ENCODE data around the gene AKAP13. TPM values are rescaled to one million over a fixed set of nuclear protein-coding genes. Genes with fewer than 3 reads are reported as not detected.
A peak's percentile ranks its signal among the peaks of the same experiment; 100 is the strongest.

The AKAP13 gene
- 100 to 1,000 TPM in 1 of 2 donors, 10 to 100 TPM in 1; 87.3 to 106 TPM for total RNA-seq

DNA sequence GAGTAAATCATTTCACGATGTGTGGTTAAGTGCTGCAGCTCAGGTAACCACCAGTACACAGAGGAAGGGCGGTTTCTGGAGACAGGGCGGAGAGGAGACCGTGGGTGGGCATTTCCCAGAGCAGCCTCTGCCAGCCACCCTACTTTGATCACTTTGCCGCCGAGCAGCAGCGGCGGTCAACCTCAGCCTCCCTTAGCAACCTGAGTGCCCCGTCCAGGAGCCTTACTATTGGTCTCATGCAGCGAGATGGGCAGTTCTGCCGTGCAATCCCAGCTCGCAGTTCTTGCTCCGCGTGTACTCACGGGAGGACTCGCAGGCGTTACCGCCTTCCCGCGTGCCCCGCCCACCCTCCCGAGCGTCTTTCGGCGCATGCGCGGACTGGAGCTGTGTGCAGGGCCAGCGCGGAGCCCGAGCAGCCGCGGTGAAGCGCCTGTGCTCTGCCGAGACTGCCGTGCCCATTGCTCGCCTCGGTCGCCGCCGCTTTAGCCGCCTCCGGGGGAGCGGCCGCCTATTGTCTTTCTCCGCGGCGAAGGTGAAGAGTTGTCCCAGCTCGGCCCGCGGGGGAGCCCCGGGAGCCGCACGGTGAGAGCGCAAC, at the start of gene AKAP13:
TSS of gene AKAP13 (plus strand) at position 387 of the 595 bp plus-strand sequence. CDS start 105,118 bp downstream, outside the sequence.
- intact Hi-C loops (cut with DNase I) = no loop called here
- Histone ChIP-seq H3K36me3 (no peaks in the 10 kb centered on the region), H3K27me3 (no peaks in the 10 kb centered on the region), H3K27ac (peak within 1 kb of the TSS; percentile 94), H3K4me1 (no peaks in the 10 kb centered on the region), H3K9ac (ENCODE audit: low read depth in 2 of 2, low read length in 2 of 2) (peak within 1 kb of the TSS; percentile 78 to 86), H3K9me3 (no peaks in the 10 kb centered on the region), H3K4me3 (peak within 1 kb of the TSS; percentile 78)
- peak; percentile 98 for DNase-seq
- TF ChIP-seq, protein P1, sequence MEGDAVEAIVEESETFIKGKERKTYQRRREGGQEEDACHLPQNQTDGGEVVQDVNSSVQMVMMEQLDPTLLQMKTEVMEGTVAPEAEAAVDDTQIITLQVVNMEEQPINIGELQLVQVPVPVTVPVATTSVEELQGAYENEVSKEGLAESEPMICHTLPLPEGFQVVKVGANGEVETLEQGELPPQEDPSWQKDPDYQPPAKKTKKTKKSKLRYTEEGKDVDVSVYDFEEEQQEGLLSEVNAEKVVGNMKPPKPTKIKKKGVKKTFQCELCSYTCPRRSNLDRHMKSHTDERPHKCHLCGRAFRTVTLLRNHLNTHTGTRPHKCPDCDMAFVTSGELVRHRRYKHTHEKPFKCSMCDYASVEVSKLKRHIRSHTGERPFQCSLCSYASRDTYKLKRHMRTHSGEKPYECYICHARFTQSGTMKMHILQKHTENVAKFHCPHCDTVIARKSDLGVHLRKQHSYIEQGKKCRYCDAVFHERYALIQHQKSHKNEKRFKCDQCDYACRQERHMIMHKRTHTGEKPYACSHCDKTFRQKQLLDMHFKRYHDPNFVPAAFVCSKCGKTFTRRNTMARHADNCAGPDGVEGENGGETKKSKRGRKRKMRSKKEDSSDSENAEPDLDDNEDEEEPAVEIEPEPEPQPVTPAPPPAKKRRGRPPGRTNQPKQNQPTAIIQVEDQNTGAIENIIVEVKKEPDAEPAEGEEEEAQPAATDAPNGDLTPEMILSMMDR (IDR thresholded peaks at IDR 0.05) = no peak

DNA sequence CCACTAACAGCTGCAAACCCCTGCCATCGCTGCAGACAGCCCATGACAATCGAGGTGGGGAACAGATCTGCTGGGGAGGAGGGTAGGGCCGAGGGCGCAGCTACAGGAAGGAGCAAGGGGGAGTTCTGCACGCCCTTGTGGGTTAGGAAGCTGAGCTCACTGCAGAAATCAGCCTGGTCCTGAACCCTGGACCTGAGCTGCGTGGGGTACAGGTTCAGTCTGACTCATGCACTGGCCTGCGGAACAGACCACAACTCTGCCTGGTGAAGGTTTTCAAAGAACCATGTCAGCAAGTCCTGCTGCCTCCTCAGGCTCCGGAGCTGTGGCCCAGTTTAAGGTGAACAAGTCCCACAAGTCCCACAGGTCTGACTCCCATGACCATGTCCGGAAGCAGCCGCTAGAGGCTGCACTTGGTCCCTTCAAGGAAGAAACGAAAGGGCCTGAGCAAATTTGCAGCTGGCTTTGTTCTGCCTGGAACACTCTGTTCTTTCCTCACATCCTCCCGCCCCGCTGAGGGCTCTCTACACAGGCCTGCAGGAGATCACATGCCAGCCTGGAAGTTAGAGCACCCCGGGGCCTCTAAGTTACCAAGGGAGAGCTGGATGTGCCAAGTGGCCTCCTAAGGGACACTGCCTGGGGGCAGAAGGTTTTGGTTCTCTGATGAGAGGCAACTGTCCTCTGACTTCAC, 49.4 kb upstream of the AKAP13 start:
- Histone ChIP-seq H3K9me3 (no peaks in the 10 kb centered on the region), H3K4me1 (peaks cover 3% of the 10 kb centered on the region), H3K4me3 (no peak overlapping the region), H3K27me3 (no peaks in the 10 kb centered on the region), H3K36me3 (no peaks in the 10 kb centered on the region), H3K9ac (ENCODE audit: low read depth in 2 of 2, low read length in 2 of 2) (peak overlapping the region in 1 of 2 donors; percentile 76), H3K27ac (peak overlapping the region; percentile 72)
- DNase-seq = peak; percentile 92
- TF ChIP-seq, protein P1 (IDR thresholded peaks at IDR 0.05) = peak; percentile 66
- intact Hi-C loops (cut with DNase I) = no loop called here

DNA sequence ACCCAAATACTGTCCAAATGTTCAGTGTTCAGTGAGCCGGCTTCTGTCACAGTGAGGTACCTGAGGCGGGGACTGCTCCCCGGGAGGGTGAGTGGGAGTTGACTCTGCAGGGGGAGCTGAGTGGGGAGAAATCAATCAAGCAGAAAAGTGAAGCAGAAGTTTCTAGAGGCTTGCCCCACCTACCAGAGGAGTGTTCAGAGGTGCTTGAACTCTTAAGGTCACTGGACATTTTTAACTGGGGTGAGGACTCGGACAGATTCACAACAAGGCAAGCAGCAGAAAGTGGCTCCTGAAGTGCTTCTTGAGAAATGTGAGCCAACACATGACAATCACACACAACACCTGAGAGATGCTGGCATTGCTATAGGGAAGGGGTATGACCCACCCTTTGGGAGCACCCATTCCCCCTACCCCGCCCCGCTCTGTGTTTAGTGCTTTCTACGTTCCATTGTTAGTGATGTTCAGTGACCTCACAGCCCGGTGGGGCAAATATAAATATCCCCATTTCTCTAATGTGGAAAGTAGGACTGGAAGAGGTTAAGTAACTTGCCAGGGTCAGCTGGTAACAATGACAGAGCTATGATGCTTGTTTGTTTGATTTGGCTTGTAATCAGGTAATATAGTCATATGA, 48.6 kb upstream of the AKAP13 start:
- H3K36me3 ChIP-seq = no peaks in the 10 kb centered on the region
- no peak for DNase-seq

DNA sequence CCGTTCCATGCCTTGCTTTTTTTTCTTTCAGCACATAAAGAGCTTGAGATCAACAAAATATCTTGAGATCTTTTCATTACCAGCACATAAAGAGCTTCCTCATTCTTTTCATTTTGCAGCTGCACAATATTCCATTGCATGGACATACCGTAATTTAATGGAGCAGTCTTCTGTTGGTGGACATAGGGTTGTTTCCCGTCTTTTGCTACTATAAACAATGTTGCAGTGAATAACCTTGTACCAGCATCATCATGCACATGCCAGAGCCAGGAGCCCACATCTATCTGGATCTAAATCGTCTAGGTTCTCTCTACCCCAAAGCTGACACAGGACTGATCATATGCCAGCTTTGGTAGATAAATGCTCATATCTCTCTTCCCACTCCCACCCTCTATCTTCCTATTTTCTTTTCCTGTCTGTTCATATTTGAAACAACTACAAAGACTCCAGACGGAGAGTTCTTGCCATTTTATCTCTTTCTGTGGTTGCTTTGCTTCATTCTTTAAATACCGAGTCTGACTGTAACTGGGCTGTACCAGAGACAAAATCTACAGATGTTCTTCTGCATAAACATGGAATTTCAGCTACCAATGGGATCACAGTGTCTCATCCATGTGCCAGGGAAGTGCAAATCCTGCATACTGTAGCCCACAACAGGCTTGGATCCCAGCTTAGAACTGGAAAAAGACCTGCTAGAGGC, 47.1 kb upstream of the AKAP13 start:
- Histone ChIP-seq H3K4me1 (peaks cover 3% of the 10 kb centered on the region), H3K27ac (no peak overlapping the region), H3K9me3 (no peaks in the 10 kb centered on the region), H3K9ac (ENCODE audit: low read depth in 2 of 2, low read length in 2 of 2) (no peak overlapping the region), H3K36me3 (no peaks in the 10 kb centered on the region), H3K4me3 (no peak overlapping the region), H3K27me3 (no peaks in the 10 kb centered on the region)
- no peak for DNase-seq
- intact Hi-C loops (cut with DNase I) = no loop called here
- TF ChIP-seq, protein P1 (IDR thresholded peaks at IDR 0.05) = no peak

More for the DNA sequence above, 48.6 kb upstream of the AKAP13 start:
- TF ChIP-seq, protein P1 (IDR thresholded peaks at IDR 0.05) = no peak
- H3K4me1 ChIP-seq = peaks cover 3% of the 10 kb centered on the region
- H3K27ac ChIP-seq = peak overlapping the region; percentile 34
- peak overlapping the region in 1 of 2 donors; percentile 30 for H3K9ac ChIP-seq (ENCODE audit: low read depth in 2 of 2, low read length in 2 of 2)
- no peaks in the 10 kb centered on the region for H3K27me3 ChIP-seq
- H3K4me3 ChIP-seq = no peak overlapping the region
- intact Hi-C loops (cut with DNase I) = no loop called here
- H3K9me3 ChIP-seq = no peaks in the 10 kb centered on the region

GRCh38 chr15:85334241-85334640, 46.2 kb upstream of the AKAP13 start:
- intact Hi-C loops (cut with DNase I) = no loop called here
- H3K9me3 ChIP-seq = no peaks in the 10 kb centered on the region
- TF ChIP-seq, protein P1 (IDR thresholded peaks at IDR 0.05) = no peak
- peaks cover 3% of the 10 kb centered on the region for H3K4me1 ChIP-seq
- no peak overlapping the region for H3K4me3 ChIP-seq
- DNase-seq = no peak
- H3K36me3 ChIP-seq = no peaks in the 10 kb centered on the region
- H3K27ac ChIP-seq = no peak overlapping the region
- H3K27me3 ChIP-seq = no peaks in the 10 kb centered on the region
- H3K9ac ChIP-seq (ENCODE audit: low read depth in 2 of 2, low read length in 2 of 2) = no peak overlapping the region
